HL-60/S4 treated with phorbol 12-myristate 13-acetate at 8.2 ng/mL for 4 days and 3 days (cell line): ENCODE measurements around the gene ZNF512B.

Experiments used
- in situ Hi-C: fragments of 300-500 bp; cut with MboI; formaldehyde crosslinking; loops from 2 replicates; pipeline ENCODE4 v1.15.0; 2022; ENCODE audit warnings: low sequenced_read_pairs

The ZNF512B gene

GRCh38 chr20:63951398-63952209 is 18.1 kb downstream of the ZNF512B start:
- in situ Hi-C loops = no loop called here

- in situ Hi-C loops = no loop called here
These were observed 18.9 kb downstream of the ZNF512B start for GRCh38 chr20:63950701-63951397.

- in situ Hi-C loops = no loop called here
These were observed 21.9 kb downstream of the ZNF512B start for GRCh38 chr20:63947638-63948456.

GRCh38 chr20:63946986-63947637 is 22.6 kb downstream of the ZNF512B start:
- in situ Hi-C loops = no loop called here

- in situ Hi-C loops = no loop called here
These were observed 23.5 kb downstream of the ZNF512B start for GRCh38 chr20:63945921-63946920.

GRCh38 chr20:63945031-63945658 is 24.6 kb downstream of the ZNF512B start:
- in situ Hi-C loops = no loop called here

GRCh38 chr20:63944078-63944941 is 25.4 kb downstream of the ZNF512B start:
- in situ Hi-C loops = no loop called here

- in situ Hi-C loops = no loop called here
These were observed 26.0 kb downstream of the ZNF512B start for GRCh38 chr20:63943808-63944077.

- in situ Hi-C loops = no loop called here
These were observed 26.5 kb downstream of the ZNF512B start for GRCh38 chr20:63942969-63943807.

- in situ Hi-C loops = no loop called here
These were observed 27.3 kb downstream of the ZNF512B start for GRCh38 chr20:63942250-63942951.

GRCh38 chr20:63941282-63942081 is 28.2 kb downstream of the ZNF512B start:
- in situ Hi-C loops = no loop called here

- in situ Hi-C loops = no loop called here
These were observed 29.1 kb downstream of the ZNF512B start for GRCh38 chr20:63940472-63941266.

GRCh38 chr20:63940071-63940471 is 29.7 kb downstream of the ZNF512B start:
- in situ Hi-C loops = no loop called here

- in situ Hi-C loops = no loop called here
These were observed 30.4 kb downstream of the ZNF512B start for GRCh38 chr20:63939061-63939935.
